Measurements from ENCODE around the gene DYSF.

Gene DYSF

DNA sequence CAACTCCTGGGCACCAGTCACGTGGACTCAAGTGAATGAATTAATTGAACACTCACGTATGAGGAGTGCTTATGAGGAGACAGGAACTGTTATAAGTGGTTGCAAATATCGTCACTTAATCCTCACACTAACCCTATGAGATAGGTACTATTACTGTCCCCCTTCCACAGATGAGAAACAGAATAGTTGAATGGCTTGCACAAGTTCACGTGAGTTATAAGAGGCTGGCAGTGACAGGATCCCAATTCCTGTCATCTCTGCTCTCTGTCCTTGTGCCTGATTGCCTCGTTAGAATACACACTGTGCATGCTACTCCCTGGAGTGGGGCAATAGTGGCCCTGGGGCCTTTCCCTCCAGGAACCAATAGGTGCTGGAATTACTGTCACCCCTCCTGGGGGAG, 253.5 kb downstream of the DYSF start:
- DNase-seq (ENCODE audit: low read depth in 2 of 2) = no peak

GRCh38 chr2:71710367-71711132, 257.2 kb downstream of the DYSF start:
- no peak for DNase-seq (ENCODE audit: low read depth in 2 of 2)

DNA sequence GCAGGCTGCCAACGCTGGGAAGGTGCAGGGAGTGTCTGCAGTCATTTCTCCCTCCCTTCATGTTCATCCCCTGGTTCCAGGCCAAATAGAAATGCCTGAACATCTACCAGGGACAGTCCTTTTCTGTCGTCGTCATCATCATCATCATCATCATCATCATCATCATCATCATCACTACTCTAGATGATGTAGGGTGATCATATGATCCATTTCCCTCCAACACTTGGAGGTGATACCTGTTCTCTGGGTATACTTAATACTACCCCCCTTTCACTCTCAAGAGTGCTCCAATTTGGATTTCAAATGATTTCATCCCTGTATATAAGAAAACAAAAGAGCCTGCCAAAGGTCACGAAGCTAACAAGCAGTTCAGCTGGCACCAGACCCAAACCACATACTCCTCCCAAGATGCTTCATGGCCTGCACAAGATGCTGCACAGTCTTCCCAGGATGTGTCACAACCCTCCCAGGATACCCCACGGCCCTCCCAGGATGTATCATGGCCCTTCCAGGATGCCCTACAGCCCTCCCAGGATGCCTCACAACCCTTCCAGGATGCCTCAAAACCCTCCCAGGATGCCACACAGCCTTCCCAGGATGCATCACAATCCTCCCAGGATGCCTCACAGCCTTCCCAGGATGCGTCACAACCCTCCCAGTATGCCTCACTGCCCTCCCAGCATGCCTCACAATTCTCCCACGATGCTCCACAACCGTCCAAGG, 257.9 kb downstream of the DYSF start:
- DNase-seq (ENCODE audit: low read depth in 2 of 2) = no peak

DNA sequence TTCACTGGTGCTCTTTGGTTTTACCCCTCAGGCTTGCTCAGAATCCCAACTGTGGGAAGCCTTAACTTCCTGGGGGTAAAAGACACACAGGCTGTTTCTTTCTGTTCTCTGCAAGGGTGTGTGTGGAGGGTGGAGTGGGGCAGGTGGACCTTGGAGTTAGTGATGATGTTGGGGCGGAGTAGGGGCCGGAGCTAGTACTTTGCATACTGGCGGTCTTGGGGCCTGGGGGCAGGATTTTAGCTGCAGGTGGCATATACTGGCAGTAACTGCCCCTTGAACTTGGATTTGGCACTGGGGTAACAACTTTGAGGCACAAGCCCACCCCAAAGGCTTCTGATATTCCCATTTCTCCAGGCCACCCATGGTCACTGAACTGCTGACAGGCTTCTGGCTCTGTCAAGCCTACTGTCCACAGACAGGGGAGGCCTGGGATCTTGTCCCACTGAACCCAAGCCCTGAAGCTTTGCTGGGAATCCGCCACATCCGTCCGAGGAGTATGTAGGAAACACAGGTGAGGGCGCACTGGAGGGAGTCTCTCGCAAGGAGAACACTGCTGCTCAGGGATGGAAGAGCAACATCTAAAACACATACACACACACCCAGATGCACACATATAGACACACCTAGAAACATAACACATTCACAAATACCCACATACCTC, 258.9 kb downstream of the DYSF start:
- no peak for DNase-seq (ENCODE audit: low read depth in 2 of 2)

GRCh38 chr2:71713581-71714580, 260.5 kb downstream of the DYSF start:
- DNase-seq (ENCODE audit: low read depth in 2 of 2) = no peak

GRCh38 chr2:71714601-71715240, 261.4 kb downstream of the DYSF start:
- no peak for DNase-seq (ENCODE audit: low read depth in 2 of 2)

DNA sequence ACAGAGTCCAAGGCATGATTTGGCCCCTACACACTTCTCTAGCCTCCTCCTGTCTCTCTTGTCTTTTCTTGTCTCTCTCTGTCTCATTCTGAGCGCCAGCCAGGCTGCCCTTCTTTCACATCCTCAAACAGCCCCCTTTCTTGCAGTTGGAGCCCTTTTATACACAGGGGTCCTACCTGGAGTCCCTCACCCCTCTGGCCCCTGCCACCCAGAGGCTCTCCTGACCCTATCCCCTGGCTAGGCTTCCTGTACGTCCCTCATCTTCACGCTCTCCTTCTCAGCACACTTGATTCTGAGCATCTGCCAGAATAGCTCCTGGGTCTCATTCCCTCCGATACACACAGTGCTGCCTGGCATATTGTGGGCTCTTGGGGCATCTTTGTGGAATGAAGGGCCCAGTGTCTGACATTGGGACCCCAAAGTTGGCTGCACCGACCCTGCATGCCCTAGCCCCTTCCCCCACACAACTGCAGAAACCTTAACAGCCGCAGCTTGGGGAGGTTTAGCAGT, 261.9 kb downstream of the DYSF start:
- no peak for DNase-seq (ENCODE audit: low read depth in 2 of 2)

DNA sequence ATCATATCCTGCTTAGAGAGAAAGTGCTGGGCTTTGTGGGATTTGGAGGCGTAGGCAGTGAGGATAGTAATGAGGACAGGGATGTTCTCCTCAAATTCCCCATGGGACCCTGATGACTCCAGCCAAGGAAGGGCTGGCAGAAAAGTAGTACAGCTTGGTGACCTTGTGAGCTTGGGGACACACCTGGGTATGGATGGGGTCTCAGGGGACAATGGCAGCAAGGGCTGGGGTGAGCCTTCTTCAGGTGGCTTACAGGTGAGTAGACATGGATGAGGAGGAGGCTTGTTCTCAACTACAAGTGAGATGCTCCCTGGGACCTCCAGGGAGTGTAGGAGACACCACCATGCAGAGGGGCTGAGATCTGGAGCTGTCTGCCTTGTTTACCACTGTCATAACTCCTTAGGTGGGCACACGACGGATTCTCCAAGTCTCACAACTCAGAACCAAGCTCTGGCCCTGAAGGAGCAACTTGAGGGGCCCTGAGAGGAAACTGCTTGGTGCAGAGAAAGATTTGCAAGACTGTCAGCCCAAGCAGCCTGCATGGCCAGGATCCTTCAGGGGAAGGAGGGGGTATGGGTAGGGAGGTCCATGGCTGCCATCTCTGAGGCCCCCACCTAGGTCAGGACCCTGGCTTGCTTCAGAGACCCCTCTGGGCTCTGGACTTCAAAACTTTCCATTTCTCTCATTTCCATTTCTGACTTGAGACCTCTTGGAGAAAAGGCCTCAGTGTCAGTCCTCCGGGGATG, 262.8 kb downstream of the DYSF start:
- DNase-seq (ENCODE audit: low read depth in 2 of 2) = no peak

- no peak for DNase-seq (ENCODE audit: low read depth in 2 of 2)
These were observed 263.6 kb downstream of the DYSF start for GRCh38 chr2:71716697-71717624.

DNA sequence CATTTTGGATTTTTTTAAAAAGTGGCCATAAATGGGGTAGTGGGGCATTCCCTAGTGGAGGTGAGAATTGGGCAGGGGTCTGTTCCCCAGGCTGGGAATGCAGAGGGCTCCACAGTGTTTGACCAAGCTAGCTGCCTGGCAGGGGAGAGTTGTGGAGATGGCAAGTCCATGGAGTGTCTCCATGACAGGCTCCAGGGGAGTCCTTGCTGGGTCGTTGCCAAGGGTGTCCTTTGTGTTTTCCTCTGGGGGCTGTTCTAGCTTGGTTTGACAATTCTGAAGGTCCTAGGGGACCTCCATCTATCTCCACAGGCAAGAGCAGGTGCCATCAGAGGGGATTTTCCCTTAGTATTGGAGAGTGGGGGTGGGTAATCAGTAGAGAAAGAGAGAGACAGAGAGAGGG, 265.3 kb downstream of the DYSF start:
- no peak for DNase-seq (ENCODE audit: low read depth in 2 of 2)

- DNase-seq (ENCODE audit: low read depth in 2 of 2) = no peak
These were observed 266.3 kb downstream of the DYSF start for GRCh38 chr2:71719520-71720282.

- no peak for DNase-seq (ENCODE audit: low read depth in 2 of 2)
These were observed 266.9 kb downstream of the DYSF start for GRCh38 chr2:71720283-71720560.

GRCh38 chr2:71720596-71721361, 267.4 kb downstream of the DYSF start:
- no peak for DNase-seq (ENCODE audit: low read depth in 2 of 2)

DNA sequence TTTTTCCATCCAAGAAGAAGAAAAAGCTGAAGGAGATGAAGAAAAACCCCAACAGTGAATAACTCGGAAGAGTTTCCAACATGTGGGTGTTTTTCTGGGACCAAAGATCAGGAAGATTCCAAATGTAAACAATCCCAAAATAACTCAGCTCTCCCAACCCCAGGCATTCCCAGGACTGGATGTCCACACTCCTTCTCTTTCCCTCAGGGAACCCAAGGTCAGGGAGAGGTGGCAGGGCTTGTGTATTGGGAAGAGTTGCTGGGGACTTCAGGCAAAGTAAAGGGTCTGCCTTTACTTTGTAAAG, 268.0 kb downstream of the DYSF start:
- DNase-seq (ENCODE audit: low read depth in 2 of 2) = peak; percentile 33 to 40

DNA sequence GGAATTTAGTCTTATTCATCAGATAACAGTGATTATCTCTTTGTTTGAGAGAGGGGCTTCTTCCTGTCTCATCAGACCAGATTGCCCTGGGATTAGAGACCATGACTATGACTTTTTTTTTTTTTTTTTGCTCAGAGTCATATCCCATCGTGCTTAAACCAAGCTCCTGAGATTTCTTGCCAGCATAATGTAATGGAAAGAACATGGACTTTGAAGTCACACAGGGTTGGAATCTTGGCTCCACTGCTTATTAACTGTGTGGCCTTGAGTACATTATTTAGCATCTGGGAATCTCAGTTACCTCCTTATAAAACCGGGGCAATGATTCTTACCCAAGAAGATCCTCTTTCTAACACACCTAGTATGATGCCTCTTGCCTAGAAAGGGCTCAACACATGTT, 268.3 kb downstream of the DYSF start:
- no peak for DNase-seq (ENCODE audit: low read depth in 2 of 2)

GRCh38 chr2:71722286-71722685, 268.9 kb downstream of the DYSF start:
- no peak for DNase-seq (ENCODE audit: low read depth in 2 of 2)

DNA sequence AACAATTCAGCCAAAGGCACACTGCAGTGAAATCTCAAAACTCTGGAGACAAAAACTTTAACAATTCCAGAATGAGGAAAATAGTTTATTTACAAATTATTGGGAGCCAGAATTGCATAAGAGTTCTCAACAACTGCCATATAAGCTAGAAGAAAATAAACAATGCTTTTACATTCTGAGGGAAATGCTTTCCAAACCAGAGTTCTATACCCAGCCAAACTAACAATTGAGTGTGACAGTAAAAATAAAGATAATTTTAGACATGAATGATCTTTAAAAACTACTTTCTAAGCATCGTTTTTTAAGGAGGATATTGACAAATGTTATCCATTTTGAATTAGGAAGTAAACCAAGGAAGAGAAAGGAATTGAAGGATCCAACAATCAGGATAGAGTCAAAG, 271.4 kb downstream of the DYSF start:
- no peak for DNase-seq (ENCODE audit: low read depth in 2 of 2)

GRCh38 chr2:71725836-71726235, 272.5 kb downstream of the DYSF start:
- DNase-seq (ENCODE audit: low read depth in 2 of 2) = no peak

Data from fibroblast of skin of left biceps (primary cell).